Measurements from ENCODE around the gene MFSD1.
"Not testable (repeated sequence)": the region's sequence is repeated elsewhere in the genome, so short reads cannot be mapped to it uniquely, and the experiment has no call there.

Gene MFSD1

DNA sequence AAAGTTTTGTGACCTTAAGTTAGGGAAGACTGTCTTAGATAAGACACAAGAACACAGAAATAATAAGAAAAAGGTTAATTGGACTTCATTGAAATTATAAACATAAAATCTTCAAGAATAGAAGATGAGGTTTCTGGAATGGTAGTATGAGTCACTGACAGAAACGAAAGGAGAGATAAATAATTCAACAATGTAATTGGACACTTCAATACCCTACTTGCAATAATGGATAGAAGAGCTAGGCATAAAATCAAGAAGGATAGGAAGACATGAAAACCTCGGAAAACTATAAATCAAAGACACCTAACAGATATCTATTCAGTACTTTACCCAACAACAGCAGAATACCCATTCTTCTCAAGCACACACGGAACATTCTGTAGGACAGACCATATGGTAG, 15.9 kb upstream of the MFSD1 start:
- DNase-seq (ENCODE audit: low read depth) = no peak
- TF ChIP-seq, protein P1, sequence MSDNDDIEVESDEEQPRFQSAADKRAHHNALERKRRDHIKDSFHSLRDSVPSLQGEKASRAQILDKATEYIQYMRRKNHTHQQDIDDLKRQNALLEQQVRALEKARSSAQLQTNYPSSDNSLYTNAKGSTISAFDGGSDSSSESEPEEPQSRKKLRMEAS (IDR thresholded peaks at IDR 0.05; ENCODE audit: low read depth, low read length) = no peak
- TF ChIP-seq MYC (IDR thresholded peaks at IDR 0.05; ENCODE audit: low read depth, low read length) = no peak
- no peak for TF ChIP-seq POLR2A (IDR thresholded peaks at IDR 0.05; ENCODE audit: extremely low read depth, insufficient read length)
- TF ChIP-seq CTCF (IDR thresholded peaks at IDR 0.05; ENCODE audit: low read depth, low read length) = no peak
- H3K4me3 ChIP-seq (ENCODE audit: low read depth, low read length) = no peak overlapping the region

DNA sequence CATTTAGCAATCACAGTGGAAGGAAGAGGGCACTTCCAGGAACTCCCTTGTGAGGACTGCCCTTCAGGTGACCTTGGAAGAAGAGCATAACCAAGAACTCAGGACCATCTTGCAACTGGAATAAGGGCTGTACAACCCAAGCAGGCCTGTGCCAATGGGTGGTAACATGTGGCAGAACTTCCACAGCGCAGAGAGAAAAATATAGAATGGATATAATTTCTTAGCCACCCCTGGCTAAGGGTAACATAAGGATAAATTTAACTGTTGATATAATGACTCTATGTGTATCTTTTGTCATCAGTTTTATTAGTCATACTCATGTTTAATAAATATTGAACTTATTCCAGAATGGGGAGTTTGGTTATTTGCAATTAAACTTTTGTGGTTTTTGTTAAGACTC, 13.4 kb upstream of the MFSD1 start:
- TF ChIP-seq MYC (IDR thresholded peaks at IDR 0.05; ENCODE audit: low read depth, low read length) (no peak), CTCF (IDR thresholded peaks at IDR 0.05; ENCODE audit: low read depth, low read length) (no peak), POLR2A (IDR thresholded peaks at IDR 0.05; ENCODE audit: extremely low read depth, insufficient read length) (no peak)
- TF ChIP-seq, protein P1 (IDR thresholded peaks at IDR 0.05; ENCODE audit: low read depth, low read length) = no peak
- no peak overlapping the region for H3K4me3 ChIP-seq (ENCODE audit: low read depth, low read length)
- DNase-seq (ENCODE audit: low read depth) = no peak

DNA sequence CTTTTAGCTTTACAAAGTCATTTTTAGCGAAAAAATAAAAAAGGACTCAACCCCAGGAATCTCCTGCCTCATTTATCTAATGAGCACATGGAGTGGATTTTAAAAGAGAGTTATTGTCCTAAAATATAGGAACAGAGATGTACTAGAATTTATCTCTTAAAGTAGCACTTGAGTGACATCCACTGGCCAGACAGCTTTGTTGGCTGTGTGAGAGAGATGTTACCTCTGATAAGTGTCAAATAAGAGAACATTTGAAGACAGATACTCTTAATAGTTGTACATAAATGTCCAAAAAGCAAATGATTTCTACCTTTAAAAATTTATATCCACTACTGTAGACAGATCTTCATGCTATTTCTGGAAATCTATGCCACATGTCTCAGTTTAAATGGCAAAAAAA, 12.3 kb upstream of the MFSD1 start:
- DNase-seq (ENCODE audit: low read depth) = peak; percentile 59
- H3K4me3 ChIP-seq (ENCODE audit: low read depth, low read length) = no peak overlapping the region
- TF ChIP-seq MYC (IDR thresholded peaks at IDR 0.05; ENCODE audit: low read depth, low read length) (peak; percentile 19; the same call in 1 of the 2 replicates), CTCF (IDR thresholded peaks at IDR 0.05; ENCODE audit: low read depth, low read length) (no peak)

- no peak overlapping the region for H3K4me3 ChIP-seq (ENCODE audit: low read depth, low read length)
- DNase-seq (ENCODE audit: low read depth) = peak; percentile 81
- peak; percentile 75 for TF ChIP-seq CTCF (IDR thresholded peaks at IDR 0.05; ENCODE audit: low read depth, low read length)
- no peak for TF ChIP-seq POLR2A (IDR thresholded peaks at IDR 0.05; ENCODE audit: extremely low read depth, insufficient read length)
- peak; percentile 92 for TF ChIP-seq MYC (IDR thresholded peaks at IDR 0.05; ENCODE audit: low read depth, low read length)
- TF ChIP-seq, protein P1 (IDR thresholded peaks at IDR 0.05; ENCODE audit: low read depth, low read length) = peak; percentile 94
Measured at GRCh38 chr3:158790901-158791589, 10.8 kb upstream of the MFSD1 start.

GRCh38 chr3:158791590-158791920, 10.3 kb upstream of the MFSD1 start:
- not testable (repeated sequence) for H3K4me3 ChIP-seq (ENCODE audit: low read depth, low read length); DNase-seq (ENCODE audit: low read depth)

- TF ChIP-seq, protein P1 (IDR thresholded peaks at IDR 0.05; ENCODE audit: low read depth, low read length) = no peak
- no peak for TF ChIP-seq MYC (IDR thresholded peaks at IDR 0.05; ENCODE audit: low read depth, low read length)
- no peak for TF ChIP-seq CTCF (IDR thresholded peaks at IDR 0.05; ENCODE audit: low read depth, low read length)
- TF ChIP-seq POLR2A (IDR thresholded peaks at IDR 0.05; ENCODE audit: extremely low read depth, insufficient read length) = no peak
- no peak for DNase-seq (ENCODE audit: low read depth)
- H3K4me3 ChIP-seq (ENCODE audit: low read depth, low read length) = no peak overlapping the region
Measured at GRCh38 chr3:158792709-158793108, 9.1 kb upstream of the MFSD1 start.
